Testis (tissue), 2 donors: Measurements from ENCODE around the gene NFKB1.

Experiments used
- POLR2A ChIP-seq: fragments of 450-650 bp; IDR thresholded peaks from one replicate; pipeline ENCODE4 v1.6.1; 2017; ENCODE audit warnings: antibody characterized with exemption, mild to moderate bottlenecking, moderate library complexity
- TF ChIP-seq, protein P1 (sequence below), 3 experiments: fragments of 450-650 bp in 2 of 3; fragments of 200-600 bp in 1 of 3; sonication (generic) in 1 of 3; IDR thresholded peaks; one replicate each; pipeline ENCODE4 v1.5.1; 2016 to 2019; ENCODE audit warnings: antibody characterized with exemption in 3 of 3, mild to moderate bottlenecking in 2 of 3, moderate library complexity in 1 of 3

- TF ChIP-seq, protein P1, sequence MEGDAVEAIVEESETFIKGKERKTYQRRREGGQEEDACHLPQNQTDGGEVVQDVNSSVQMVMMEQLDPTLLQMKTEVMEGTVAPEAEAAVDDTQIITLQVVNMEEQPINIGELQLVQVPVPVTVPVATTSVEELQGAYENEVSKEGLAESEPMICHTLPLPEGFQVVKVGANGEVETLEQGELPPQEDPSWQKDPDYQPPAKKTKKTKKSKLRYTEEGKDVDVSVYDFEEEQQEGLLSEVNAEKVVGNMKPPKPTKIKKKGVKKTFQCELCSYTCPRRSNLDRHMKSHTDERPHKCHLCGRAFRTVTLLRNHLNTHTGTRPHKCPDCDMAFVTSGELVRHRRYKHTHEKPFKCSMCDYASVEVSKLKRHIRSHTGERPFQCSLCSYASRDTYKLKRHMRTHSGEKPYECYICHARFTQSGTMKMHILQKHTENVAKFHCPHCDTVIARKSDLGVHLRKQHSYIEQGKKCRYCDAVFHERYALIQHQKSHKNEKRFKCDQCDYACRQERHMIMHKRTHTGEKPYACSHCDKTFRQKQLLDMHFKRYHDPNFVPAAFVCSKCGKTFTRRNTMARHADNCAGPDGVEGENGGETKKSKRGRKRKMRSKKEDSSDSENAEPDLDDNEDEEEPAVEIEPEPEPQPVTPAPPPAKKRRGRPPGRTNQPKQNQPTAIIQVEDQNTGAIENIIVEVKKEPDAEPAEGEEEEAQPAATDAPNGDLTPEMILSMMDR (IDR thresholded peaks at IDR 0.05) = no peak
- no peak for TF ChIP-seq POLR2A
Observed at GRCh38 chr4:102563000-102563399, 61.8 kb downstream of the NFKB1 start.
